CD4-positive, alpha-beta T cell treated with Interleukin-10 for 1 hour (primary cell): Measurements from ENCODE around the gene ZNF711.
"Not testable (repeated sequence)": the region's sequence is repeated elsewhere in the genome, so short reads cannot be mapped to it uniquely, and the experiment has no call there.

Source experiments
- DNase-seq: peaks from one replicate; pipeline ENCODE4 v3.0.0-alpha.2; 2020

Gene ZNF711

GRCh38 chrX:85243761-85244449 is at the start of gene ZNF711, which contains the start of gene SATL1:
TSS of gene ZNF711 (plus strand) at chrX:85243991. CDS start at chrX:85247573, 3,582 bp downstream.
TSS of gene SATL1 (minus strand) at chrX:85243779. CDS start at chrX:85108968, 134,811 bp downstream.
- DNase-seq: peak; percentile 25

- DNase-seq: no peak
Measured at GRCh38 chrX:85196319-85196718, 47.5 kb upstream of the ZNF711 start.

DNA sequence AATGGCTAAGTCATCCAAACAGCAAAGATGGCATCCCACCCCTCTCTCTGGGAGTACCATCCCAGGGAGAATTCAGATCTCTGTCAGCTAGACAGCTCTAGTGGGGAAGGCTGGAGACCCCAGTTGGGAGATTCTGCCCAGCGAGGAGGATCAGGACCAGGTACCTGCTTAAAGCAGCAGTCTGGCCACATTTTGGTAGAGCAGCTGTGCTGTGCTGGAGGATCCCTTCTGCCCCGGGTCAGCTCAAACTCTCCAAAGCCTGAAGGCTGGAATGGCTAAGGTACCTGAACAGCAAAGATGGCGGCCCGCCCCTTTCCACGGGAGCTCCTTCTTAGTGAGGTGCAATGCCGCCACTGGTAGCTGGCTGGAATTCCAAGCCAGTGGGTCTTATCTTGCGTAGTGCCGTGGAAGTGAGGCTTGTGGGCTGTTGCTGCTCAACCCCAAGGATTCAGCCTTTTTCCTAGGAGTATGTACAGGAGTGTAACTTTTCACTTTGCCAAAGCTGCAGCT is 40.3 kb upstream of the ZNF711 start:
- DNase-seq: no peak

DNA sequence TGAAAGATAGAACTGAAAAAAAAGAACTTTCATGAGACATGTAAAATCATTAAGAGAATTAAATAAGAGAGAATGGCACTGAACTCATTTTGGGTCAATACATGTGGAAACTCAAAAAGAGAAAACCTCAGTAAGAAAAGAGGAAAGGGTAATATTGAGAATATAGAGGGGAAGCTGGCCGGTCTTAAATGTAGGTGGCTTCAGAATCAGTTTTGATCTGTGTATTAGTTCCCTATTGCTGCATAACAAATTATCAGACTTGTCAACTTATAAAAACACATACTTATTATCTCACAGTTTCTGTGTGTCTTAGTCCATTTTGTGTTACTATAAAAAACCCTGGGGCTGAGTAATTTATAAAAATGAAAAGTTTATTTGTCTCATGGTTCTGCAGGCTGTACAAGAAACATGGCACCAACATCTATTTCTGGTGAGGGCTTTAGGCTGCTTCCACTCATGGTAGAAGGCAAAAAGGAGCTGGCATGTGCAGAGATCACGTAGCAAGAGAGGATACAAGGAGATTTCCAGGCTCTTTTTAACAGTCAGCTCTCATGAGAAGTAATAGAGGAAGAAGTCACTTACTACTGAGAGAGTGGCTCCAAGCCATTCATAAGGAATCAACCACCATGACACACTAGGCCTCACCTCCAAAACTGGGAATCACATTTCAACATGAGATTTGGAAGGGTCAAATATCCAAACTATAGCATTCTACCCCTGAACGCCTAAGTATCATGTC is 29.8 kb upstream of the ZNF711 start:
- DNase-seq: no peak

DNA sequence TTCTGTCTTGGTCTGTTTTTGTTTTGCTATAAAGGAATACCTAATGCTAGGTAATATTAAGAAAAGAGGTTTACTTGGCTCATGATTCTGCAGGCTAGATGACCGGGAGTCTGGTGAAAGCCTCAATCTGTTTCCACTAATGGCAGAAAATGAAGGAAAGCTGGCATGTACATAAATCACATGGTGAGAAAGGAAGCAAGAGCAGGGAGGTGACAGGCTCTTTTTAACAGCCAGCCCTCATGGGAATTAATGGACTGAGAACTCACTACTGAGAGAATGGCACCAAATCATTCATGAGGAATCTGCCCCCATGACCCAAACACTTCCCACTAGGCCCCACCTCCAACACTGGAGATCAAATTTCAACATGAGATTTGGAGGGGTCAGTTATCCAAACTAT is 27.8 kb upstream of the ZNF711 start:
- DNase-seq: no peak

DNA sequence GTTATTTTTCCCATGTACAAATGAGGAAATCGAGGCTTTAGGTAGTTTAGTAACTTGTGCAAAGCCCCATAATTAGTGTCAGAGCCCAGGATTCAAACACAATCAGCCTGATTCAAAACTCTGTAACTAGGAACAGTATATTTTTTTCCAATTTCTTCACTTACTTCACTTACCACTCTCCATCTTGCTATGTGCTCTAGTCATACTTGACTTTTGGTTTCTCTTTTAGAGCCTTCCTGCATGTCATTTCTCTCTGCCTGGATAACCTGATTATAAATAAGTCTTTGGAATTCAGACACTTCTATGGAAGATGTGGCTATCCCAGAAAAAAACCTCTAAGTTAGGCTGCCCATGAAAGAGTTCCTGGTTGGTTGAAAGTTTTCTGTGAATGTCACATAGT is 22.4 kb upstream of the ZNF711 start:
- no peak for DNase-seq

DNA sequence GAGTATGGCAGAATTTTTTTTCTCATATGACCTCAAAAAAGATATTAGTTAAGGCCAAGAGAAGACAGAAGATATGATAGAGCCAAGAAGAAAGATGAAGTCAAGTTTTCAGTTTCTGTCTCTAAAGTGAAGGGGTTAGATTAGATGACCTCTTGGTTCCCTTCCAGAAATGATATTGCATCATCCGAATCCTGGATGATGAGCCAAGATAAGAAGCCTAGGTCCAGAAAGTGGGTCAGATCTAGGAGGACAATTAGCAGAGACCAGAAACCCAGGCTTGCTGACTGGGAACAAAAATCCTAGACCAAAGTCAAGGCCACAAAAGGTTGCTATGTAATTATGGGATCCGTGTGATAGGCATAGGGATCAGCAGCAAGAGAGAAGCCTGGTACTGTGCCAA is 20.4 kb upstream of the ZNF711 start:
- no peak for DNase-seq

DNA sequence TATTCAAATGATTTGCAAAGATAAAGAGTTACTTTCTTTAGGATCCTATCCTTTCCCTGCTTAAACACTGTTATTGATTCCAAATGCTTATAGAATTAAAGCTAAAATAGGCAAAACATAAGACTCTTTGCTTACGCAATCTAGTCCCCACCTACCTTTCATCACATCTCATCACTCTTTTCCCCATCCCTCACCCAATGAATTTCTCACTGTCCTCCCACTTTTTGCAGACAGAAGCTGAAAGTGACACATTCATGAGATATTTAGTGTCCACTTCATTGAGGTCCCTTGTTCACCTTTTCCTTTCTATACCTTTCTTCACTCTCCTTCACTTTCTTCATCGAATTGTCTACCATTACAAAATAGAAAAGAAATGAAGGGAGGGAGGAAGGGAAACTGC is 636 bp upstream of the ZNF711 start:
- no peak for DNase-seq

DNA sequence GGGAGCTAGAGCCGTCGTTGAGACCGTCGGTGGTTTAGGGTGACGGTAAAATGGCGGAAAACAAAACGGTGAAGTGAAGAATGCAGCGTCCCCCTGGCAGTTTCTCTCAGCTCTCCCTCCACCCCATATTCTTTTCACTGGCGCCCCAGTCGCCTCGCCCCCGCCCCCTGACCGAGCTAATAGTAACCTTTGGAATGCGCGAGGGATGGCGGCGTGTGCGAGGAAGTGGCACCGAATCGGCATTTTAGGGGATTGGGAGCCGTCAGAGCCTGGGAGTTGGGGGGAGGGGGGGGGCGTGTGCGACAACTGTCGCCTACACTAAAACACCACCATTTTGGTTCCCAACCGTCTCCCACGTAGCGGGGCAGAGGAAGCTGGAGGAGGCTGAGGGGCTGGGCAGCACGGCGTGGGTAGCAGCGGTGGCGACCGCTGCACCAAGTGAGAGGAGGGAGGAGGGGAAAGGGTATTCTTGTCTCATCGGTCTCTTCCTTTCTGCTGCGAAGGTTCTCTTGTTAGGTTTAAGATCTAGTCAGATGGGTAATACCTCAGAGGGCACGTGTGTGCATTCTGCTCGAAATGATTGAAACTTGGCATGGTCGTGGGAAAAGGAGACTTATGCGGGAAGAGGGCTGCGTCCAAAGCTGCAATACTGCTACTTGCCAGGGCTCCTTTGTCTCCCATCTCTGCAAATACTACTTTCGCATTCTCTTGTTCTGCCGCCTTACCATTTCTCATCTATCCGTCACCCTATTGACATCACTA is 840 bp downstream of the ZNF711 start:
- no peak for DNase-seq

GRCh38 chrX:85285286-85285685 is 41.5 kb downstream of the ZNF711 start:
- DNase-seq: not testable (repeated sequence)

- no peak for DNase-seq
Measured at GRCh38 chrX:85288992-85289723, 45.4 kb downstream of the ZNF711 start.

DNA sequence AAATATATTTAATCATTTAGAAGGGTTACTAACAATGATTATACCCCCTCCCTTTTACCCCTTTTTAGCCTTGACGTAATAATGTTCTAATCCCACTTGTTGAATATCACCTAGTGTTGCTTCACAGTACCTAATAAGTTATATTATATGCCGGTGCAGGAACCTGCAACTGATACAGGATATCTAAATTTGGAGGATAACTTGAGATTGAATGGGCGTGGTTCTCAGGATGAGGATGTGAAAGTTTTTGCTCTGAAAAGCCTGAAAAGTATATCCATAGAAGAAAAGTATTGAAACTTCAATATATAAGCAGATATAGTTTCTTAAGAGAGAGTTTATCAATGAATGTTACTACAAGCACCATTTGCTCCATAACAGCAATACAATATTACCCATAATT is 59.8 kb downstream of the ZNF711 start:
- no peak for DNase-seq

DNA sequence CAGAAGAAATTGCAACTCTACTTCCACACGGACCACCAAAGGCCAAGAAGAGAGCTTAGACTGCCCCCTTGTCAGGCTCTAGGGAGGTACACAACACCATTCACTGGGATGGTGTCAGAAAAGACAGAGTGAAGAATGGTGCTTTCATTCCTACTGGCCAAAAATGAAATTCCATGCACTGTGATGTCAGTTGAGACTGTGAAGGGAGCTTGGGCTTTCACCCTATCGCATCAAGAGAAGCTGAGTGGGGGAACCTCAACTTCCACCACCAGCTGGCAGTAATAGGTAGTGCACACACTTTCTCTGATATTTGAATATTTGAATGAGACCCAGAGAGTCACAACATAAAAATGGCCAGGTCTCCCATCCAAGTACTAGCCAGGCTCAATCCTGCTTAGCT is 65.9 kb downstream of the ZNF711 start:
- DNase-seq: no peak

DNA sequence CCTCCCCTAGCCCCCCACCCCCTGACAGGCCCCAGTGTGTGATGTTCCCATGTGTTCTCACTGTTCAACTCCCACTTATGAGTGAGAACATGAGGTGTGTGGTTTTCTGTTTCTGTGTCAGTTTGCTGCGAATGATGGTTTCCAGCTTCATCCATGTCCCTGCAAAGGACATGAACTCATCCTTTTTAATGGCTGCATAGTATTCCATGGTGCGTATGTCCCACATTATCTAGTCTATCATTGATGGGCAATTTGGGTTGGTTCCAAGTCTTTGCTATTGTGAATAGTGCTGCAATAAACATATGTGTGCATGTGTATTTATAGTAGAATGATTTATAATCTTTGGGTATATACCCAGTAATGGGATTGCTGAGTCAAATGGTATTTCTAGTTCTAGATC is 67.6 kb downstream of the ZNF711 start:
- DNase-seq: not testable (repeated sequence)
